IMR-90 (cell line): ENCODE results near the gene PIGC.

Experiments
- BHLHE40 ChIP-seq: fragments of 150-350 bp; IDR thresholded peaks from 2 replicates; pipeline ENCODE4 v1.6.1; 2016; ENCODE audit warnings: mild to moderate bottlenecking, low read depth, low read length
- CEBPB ChIP-seq: IDR thresholded peaks from 2 replicates; pipeline ENCODE4 v1.6.1; 2012; ENCODE audit warnings: low read depth, low read length, improper control_type of control experiment
- CHD1 ChIP-seq: IDR thresholded peaks from 2 replicates; pipeline ENCODE4 v1.6.1; 2012; ENCODE audit warnings: low read depth, low read length, improper control_type of control experiment
- MAFK ChIP-seq: IDR thresholded peaks from 2 replicates; pipeline ENCODE4 v1.6.1; 2012; ENCODE audit warnings: low read depth, low read length, improper control_type of control experiment
- MAZ ChIP-seq: IDR thresholded peaks from 2 replicates; pipeline ENCODE4 v1.6.1; 2012; ENCODE audit warnings: low read depth, mild to moderate bottlenecking, low read length, improper control_type of control experiment, moderate library complexity, borderline replicate concordance
- MXI1 ChIP-seq: IDR thresholded peaks from 2 replicates; pipeline ENCODE4 v1.6.1; 2012; ENCODE audit warnings: low read depth, mild to moderate bottlenecking, low read length, moderate library complexity, borderline replicate concordance
- NFE2L2 ChIP-seq: fragments of 150-350 bp; IDR thresholded peaks from 2 replicates; pipeline ENCODE4 v1.6.1; 2016; ENCODE audit warnings: low read depth, mild to moderate bottlenecking, low read length
- POLR2A ChIP-seq: IDR thresholded peaks from 2 replicates; pipeline ENCODE4 v1.6.1; 2012; ENCODE audit warnings: mild to moderate bottlenecking, low read depth, low read length
- RAD21 ChIP-seq: IDR thresholded peaks from 2 replicates; pipeline ENCODE4 v1.6.1; 2012; ENCODE audit warnings: low read length, improper control_type of control experiment
- RCOR1 ChIP-seq: IDR thresholded peaks from 2 replicates; pipeline ENCODE4 v1.6.1; 2012; ENCODE audit warnings: mild to moderate bottlenecking, low read length, improper control_type of control experiment; ENCODE audit not compliant: insufficient replicate concordance
- RFX5 ChIP-seq: IDR thresholded peaks from 2 replicates; pipeline ENCODE4 v1.8.0; 2012; ENCODE audit warnings: low read depth, mild to moderate bottlenecking, low read length, moderate library complexity
- SMC3 ChIP-seq: fragments of 150-350 bp; IDR thresholded peaks from 2 replicates; pipeline ENCODE4 v1.6.1; 2016; ENCODE audit warnings: low read depth, mild to moderate bottlenecking, antibody characterized with exemption, low read length, moderate library complexity
- TF ChIP-seq, protein P1 (sequence below): conservative IDR thresholded peaks from 2 replicates; pipeline ENCODE4 v1.5.1; 2012; ENCODE audit warnings: mild to moderate bottlenecking, low read depth, low read length, improper control_type of control experiment
- TF ChIP-seq, protein P2 (sequence below): fragments of 150-350 bp; IDR thresholded peaks from 2 replicates; pipeline ENCODE4 v1.6.1; 2017; ENCODE audit warnings: mild to moderate bottlenecking, antibody characterized with exemption, low read length, low read depth

DNA sequence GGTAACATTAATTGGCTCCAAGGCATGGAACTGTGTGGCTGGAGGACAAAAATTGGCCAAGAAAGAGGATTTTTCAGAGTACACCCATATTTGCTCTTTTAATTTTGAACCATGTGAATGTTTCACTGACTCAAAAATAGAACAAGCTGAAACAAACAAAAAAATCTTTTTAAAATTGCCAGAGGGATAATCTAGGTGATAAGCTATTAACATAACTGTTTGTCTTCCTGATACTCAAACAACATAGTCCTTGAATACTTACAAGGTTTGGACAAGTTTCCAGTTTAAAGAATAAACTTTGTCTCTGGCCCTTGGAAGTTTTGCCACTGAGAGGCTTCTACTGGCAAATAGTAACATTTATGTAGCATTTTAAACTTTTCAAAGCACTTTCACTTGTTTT lies 30.0 kb upstream of the PIGC start:
- TF ChIP-seq, protein P1, sequence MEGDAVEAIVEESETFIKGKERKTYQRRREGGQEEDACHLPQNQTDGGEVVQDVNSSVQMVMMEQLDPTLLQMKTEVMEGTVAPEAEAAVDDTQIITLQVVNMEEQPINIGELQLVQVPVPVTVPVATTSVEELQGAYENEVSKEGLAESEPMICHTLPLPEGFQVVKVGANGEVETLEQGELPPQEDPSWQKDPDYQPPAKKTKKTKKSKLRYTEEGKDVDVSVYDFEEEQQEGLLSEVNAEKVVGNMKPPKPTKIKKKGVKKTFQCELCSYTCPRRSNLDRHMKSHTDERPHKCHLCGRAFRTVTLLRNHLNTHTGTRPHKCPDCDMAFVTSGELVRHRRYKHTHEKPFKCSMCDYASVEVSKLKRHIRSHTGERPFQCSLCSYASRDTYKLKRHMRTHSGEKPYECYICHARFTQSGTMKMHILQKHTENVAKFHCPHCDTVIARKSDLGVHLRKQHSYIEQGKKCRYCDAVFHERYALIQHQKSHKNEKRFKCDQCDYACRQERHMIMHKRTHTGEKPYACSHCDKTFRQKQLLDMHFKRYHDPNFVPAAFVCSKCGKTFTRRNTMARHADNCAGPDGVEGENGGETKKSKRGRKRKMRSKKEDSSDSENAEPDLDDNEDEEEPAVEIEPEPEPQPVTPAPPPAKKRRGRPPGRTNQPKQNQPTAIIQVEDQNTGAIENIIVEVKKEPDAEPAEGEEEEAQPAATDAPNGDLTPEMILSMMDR: no peak
- no peak for TF ChIP-seq RCOR1
- TF ChIP-seq RAD21: no peak
- TF ChIP-seq, protein P2, sequence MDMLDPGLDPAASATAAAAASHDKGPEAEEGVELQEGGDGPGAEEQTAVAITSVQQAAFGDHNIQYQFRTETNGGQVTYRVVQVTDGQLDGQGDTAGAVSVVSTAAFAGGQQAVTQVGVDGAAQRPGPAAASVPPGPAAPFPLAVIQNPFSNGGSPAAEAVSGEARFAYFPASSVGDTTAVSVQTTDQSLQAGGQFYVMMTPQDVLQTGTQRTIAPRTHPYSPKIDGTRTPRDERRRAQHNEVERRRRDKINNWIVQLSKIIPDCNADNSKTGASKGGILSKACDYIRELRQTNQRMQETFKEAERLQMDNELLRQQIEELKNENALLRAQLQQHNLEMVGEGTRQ: no peak
- no peak for TF ChIP-seq POLR2A
- TF ChIP-seq MXI1: no peak
- no peak for TF ChIP-seq CHD1
- no peak for TF ChIP-seq RFX5
- TF ChIP-seq CEBPB: no peak
- no peak for TF ChIP-seq SMC3
- TF ChIP-seq NFE2L2: no peak
- no peak for TF ChIP-seq MAFK
- no peak for TF ChIP-seq BHLHE40
- no peak for TF ChIP-seq MAZ
